ENCODE results near the gene KLK10.

DNA sequence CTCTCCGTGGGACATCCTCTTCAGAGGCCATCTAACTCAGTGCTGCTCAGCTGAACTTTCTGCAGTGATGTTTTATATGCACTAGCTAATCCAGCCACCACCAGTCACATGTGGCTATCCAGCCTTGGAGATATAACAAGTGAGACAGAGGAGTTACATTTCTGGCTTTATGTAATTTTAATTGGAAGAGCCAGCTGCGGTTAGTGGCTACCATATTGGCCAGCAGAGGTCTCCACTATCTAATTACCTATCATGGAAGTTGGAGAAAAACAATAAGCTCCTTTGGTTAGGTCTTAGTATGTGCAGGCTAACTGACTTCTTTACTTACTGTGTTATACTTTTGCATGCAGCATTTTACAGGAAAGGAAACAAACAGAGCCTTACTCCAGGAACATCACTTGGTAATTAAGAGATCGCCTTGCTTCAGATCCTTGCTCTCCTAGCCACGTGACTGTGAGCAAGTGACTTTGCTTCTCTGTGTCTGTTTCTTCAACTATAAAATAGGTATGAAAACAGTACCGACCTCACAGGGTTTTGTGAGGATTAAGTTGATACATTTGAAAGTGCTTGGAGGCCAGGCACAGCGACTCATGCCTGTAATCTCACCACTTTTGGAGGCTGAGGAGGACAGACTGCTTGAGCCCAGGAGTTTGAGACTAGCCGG, 1.6 kb upstream of the KLK10 start:
- TF ChIP-seq, protein P1, sequence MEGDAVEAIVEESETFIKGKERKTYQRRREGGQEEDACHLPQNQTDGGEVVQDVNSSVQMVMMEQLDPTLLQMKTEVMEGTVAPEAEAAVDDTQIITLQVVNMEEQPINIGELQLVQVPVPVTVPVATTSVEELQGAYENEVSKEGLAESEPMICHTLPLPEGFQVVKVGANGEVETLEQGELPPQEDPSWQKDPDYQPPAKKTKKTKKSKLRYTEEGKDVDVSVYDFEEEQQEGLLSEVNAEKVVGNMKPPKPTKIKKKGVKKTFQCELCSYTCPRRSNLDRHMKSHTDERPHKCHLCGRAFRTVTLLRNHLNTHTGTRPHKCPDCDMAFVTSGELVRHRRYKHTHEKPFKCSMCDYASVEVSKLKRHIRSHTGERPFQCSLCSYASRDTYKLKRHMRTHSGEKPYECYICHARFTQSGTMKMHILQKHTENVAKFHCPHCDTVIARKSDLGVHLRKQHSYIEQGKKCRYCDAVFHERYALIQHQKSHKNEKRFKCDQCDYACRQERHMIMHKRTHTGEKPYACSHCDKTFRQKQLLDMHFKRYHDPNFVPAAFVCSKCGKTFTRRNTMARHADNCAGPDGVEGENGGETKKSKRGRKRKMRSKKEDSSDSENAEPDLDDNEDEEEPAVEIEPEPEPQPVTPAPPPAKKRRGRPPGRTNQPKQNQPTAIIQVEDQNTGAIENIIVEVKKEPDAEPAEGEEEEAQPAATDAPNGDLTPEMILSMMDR (IDR thresholded peaks at IDR 0.05), result peak; percentile 81
- TF ChIP-seq POLR2AphosphoS5 (IDR thresholded peaks at IDR 0.05; ENCODE audit: low read depth, low read length), result no peak
- no peak for TF ChIP-seq TCF7L2 (IDR thresholded peaks at IDR 0.05; ENCODE audit: low read depth, low read length)
- no peak for TF ChIP-seq SIN3A (IDR thresholded peaks at IDR 0.05; ENCODE audit: borderline replicate concordance, insufficient read depth, low read depth, low read length)
- TF ChIP-seq, protein P2, sequence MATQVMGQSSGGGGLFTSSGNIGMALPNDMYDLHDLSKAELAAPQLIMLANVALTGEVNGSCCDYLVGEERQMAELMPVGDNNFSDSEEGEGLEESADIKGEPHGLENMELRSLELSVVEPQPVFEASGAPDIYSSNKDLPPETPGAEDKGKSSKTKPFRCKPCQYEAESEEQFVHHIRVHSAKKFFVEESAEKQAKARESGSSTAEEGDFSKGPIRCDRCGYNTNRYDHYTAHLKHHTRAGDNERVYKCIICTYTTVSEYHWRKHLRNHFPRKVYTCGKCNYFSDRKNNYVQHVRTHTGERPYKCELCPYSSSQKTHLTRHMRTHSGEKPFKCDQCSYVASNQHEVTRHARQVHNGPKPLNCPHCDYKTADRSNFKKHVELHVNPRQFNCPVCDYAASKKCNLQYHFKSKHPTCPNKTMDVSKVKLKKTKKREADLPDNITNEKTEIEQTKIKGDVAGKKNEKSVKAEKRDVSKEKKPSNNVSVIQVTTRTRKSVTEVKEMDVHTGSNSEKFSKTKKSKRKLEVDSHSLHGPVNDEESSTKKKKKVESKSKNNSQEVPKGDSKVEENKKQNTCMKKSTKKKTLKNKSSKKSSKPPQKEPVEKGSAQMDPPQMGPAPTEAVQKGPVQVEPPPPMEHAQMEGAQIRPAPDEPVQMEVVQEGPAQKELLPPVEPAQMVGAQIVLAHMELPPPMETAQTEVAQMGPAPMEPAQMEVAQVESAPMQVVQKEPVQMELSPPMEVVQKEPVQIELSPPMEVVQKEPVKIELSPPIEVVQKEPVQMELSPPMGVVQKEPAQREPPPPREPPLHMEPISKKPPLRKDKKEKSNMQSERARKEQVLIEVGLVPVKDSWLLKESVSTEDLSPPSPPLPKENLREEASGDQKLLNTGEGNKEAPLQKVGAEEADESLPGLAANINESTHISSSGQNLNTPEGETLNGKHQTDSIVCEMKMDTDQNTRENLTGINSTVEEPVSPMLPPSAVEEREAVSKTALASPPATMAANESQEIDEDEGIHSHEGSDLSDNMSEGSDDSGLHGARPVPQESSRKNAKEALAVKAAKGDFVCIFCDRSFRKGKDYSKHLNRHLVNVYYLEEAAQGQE (IDR thresholded peaks at IDR 0.05; ENCODE audit: insufficient read depth in 1 of 2, low read depth in 2 of 2, low read length in 1 of 2), result no peak

All from Panc1 (cell line).